ENCODE results near the gene SGK2. TPM values are rescaled to one million over a fixed set of nuclear protein-coding genes. Genes with fewer than 3 reads are reported as not detected.

Gene SGK2
- total and polyA plus RNA-seq, 2 of the 13 experiments (the other 11 are each of a cell fraction or from before 2014, with no cell fraction given) = 6.2 to 29.4 TPM

DNA sequence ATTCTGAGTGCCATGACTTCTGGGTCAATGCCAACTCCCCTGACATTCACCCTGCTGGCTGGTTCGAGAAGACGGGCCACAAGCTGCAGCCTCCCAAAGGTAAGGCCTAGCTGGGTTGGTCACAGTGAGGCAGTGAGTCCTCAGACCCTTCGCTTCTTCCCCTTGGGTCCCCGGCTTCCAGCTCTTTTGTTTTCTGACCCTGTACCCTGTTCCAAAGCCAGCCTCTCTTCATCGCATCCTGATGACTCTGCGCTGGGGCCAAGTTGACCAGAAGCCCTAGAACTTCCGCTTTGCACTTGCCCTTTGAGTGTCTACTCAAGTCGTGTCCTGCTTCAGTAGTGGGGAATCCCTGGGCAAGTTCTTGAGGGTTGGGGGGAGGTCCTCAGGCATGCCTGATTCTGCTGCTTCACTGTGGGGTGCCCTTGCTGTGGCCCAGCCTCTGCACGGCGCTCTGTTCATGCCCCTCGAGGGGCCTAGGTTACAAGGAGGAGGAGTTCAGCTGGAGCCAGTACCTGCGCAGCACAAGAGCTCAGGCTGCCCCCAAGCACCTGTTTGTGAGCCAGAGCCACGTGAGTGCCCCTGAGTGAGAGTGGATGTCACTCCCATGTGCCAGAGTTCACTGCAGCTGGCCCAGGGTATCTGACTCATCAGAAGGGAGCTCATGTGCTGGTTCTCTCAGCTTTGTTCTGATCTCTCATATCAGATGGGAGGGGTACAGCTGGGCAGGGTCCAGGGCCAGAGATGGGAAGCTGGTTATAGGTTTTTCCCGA lies 28.3 kb upstream of the SGK2 start (continued):
- TF ChIP-seq, protein P1, sequence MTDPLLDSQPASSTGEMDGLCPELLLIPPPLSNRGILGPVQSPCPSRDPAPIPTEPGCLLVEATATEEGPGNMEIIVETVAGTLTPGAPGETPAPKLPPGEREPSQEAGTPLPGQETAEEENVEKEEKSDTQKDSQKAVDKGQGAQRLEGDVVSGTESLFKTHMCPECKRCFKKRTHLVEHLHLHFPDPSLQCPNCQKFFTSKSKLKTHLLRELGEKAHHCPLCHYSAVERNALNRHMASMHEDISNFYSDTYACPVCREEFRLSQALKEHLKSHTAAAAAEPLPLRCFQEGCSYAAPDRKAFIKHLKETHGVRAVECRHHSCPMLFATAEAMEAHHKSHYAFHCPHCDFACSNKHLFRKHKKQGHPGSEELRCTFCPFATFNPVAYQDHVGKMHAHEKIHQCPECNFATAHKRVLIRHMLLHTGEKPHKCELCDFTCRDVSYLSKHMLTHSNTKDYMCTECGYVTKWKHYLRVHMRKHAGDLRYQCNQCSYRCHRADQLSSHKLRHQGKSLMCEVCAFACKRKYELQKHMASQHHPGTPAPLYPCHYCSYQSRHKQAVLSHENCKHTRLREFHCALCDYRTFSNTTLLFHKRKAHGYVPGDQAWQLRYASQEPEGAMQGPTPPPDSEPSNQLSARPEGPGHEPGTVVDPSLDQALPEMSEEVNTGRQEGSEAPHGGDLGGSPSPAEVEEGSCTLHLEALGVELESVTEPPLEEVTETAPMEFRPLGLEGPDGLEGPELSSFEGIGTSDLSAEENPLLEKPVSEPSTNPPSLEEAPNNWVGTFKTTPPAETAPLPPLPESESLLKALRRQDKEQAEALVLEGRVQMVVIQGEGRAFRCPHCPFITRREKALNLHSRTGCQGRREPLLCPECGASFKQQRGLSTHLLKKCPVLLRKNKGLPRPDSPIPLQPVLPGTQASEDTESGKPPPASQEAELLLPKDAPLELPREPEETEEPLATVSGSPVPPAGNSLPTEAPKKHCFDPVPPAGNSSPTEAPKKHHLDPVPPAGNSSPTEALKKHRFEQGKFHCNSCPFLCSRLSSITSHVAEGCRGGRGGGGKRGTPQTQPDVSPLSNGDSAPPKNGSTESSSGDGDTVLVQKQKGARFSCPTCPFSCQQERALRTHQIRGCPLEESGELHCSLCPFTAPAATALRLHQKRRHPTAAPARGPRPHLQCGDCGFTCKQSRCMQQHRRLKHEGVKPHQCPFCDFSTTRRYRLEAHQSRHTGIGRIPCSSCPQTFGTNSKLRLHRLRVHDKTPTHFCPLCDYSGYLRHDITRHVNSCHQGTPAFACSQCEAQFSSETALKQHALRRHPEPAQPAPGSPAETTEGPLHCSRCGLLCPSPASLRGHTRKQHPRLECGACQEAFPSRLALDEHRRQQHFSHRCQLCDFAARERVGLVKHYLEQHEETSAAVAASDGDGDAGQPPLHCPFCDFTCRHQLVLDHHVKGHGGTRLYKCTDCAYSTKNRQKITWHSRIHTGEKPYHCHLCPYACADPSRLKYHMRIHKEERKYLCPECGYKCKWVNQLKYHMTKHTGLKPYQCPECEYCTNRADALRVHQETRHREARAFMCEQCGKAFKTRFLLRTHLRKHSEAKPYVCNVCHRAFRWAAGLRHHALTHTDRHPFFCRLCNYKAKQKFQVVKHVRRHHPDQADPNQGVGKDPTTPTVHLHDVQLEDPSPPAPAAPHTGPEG (CRISPR knock-in tag; IDR thresholded peaks at IDR 0.05) = peak; percentile 21; the same call in 1 of the 2 replicates
- TF ChIP-seq ZNF589 (CRISPR knock-in tag; conservative IDR thresholded peaks at IDR 0.05) (0 out of 2 replicates have a peak, but pooled peaks have one; percentile 48), MAFG (CRISPR knock-in tag; IDR thresholded peaks at IDR 0.05) (peak; percentile 68), ZNF816 (CRISPR knock-in tag; IDR thresholded peaks at IDR 0.05; ENCODE audit: borderline replicate concordance) (peak; percentile 88; the same call in 1 of the 2 replicates), ZNF577 (CRISPR knock-in tag; IDR thresholded peaks at IDR 0.05; ENCODE audit: borderline replicate concordance, low read depth) (no peak), SMAD3 (CRISPR knock-in tag; IDR thresholded peaks at IDR 0.05) (peak; percentile 89), ZNF282 (IDR thresholded peaks at IDR 0.05; ENCODE audit: partially characterized antibody) (no peak), ZNF660 (CRISPR knock-in tag; IDR thresholded peaks at IDR 0.05; ENCODE audit: borderline replicate concordance, low read depth) (no peak), FOXM1 (CRISPR knock-in tag; IDR thresholded peaks at IDR 0.05) (no peak), ZBTB21 (CRISPR knock-in tag; IDR thresholded peaks at IDR 0.05) (peak; percentile 47; the same call in 1 of the 2 replicates), MAF1 (CRISPR knock-in tag; IDR thresholded peaks at IDR 0.05; ENCODE audit: borderline replicate concordance) (no peak)
- TF ChIP-seq, protein P2, sequence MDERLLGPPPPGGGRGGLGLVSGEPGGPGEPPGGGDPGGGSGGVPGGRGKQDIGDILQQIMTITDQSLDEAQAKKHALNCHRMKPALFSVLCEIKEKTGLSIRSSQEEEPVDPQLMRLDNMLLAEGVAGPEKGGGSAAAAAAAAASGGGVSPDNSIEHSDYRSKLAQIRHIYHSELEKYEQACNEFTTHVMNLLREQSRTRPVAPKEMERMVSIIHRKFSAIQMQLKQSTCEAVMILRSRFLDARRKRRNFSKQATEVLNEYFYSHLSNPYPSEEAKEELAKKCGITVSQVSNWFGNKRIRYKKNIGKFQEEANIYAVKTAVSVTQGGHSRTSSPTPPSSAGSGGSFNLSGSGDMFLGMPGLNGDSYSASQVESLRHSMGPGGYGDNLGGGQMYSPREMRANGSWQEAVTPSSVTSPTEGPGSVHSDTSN (CRISPR knock-in tag; IDR thresholded peaks at IDR 0.05) = no peak
- TF ChIP-seq, protein P3, sequence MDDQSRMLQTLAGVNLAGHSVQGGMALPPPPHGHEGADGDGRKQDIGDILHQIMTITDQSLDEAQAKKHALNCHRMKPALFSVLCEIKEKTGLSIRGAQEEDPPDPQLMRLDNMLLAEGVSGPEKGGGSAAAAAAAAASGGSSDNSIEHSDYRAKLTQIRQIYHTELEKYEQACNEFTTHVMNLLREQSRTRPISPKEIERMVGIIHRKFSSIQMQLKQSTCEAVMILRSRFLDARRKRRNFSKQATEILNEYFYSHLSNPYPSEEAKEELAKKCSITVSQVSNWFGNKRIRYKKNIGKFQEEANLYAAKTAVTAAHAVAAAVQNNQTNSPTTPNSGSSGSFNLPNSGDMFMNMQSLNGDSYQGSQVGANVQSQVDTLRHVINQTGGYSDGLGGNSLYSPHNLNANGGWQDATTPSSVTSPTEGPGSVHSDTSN (CRISPR knock-in tag; IDR thresholded peaks at IDR 0.05; ENCODE audit: borderline replicate concordance) = no peak
- TF ChIP-seq, protein P4, sequence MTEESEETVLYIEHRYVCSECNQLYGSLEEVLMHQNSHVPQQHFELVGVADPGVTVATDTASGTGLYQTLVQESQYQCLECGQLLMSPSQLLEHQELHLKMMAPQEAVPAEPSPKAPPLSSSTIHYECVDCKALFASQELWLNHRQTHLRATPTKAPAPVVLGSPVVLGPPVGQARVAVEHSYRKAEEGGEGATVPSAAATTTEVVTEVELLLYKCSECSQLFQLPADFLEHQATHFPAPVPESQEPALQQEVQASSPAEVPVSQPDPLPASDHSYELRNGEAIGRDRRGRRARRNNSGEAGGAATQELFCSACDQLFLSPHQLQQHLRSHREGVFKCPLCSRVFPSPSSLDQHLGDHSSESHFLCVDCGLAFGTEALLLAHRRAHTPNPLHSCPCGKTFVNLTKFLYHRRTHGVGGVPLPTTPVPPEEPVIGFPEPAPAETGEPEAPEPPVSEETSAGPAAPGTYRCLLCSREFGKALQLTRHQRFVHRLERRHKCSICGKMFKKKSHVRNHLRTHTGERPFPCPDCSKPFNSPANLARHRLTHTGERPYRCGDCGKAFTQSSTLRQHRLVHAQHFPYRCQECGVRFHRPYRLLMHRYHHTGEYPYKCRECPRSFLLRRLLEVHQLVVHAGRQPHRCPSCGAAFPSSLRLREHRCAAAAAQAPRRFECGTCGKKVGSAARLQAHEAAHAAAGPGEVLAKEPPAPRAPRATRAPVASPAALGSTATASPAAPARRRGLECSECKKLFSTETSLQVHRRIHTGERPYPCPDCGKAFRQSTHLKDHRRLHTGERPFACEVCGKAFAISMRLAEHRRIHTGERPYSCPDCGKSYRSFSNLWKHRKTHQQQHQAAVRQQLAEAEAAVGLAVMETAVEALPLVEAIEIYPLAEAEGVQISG (CRISPR knock-in tag; IDR thresholded peaks at IDR 0.05) = peak; percentile 84
- TF ChIP-seq, protein P5, sequence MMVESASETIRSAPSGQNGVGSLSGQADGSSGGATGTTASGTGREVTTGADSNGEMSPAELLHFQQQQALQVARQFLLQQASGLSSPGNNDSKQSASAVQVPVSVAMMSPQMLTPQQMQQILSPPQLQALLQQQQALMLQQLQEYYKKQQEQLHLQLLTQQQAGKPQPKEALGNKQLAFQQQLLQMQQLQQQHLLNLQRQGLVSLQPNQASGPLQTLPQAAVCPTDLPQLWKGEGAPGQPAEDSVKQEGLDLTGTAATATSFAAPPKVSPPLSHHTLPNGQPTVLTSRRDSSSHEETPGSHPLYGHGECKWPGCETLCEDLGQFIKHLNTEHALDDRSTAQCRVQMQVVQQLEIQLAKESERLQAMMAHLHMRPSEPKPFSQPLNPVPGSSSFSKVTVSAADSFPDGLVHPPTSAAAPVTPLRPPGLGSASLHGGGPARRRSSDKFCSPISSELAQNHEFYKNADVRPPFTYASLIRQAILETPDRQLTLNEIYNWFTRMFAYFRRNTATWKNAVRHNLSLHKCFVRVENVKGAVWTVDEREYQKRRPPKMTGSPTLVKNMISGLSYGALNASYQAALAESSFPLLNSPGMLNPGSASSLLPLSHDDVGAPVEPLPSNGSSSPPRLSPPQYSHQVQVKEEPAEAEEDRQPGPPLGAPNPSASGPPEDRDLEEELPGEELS (CRISPR knock-in tag; IDR thresholded peaks at IDR 0.05) = 0 out of 2 replicates have a peak, but pooled peaks have one; percentile 36

All from HepG2 (cell line).